ELF-1 (cell line): ENCODE data around the gene LRP2BP.
"Not testable (repeated sequence)": the region's sequence is repeated elsewhere in the genome, so short reads cannot be mapped to it uniquely, and the experiment has no call there.

Source experiments
- DNase-seq: peaks from one replicate; pipeline ENCODE4 v3.0.0-alpha.2; 2016; ENCODE audit warnings: low read depth, low spot score

LRP2BP gene

GRCh38 chr4:185395956-185396723 lies 416 bp upstream of the LRP2BP start:
- peak; percentile 98 for DNase-seq

- no peak for DNase-seq
Measured at GRCh38 chr4:185394568-185395237, 1.0 kb downstream of the LRP2BP start.

DNA sequence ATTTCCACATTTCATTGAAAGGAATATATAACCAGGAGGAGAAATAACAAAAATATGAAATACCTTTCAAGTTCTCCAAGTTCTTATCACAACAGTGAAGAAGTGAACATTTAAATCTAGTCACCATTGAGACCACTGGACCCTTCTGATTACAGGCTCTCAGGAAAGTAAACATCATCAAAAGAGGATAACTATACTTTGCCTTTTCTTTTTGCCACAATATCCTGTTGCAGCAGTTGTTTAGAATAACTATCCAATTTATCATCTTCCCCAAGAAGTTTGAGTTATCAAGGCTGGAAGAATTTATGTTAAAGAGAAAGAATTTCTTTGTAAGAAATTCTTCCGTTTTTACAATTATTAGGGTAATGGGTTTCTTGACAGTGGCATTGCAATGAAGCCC lies 3.6 kb downstream of the LRP2BP start:
- DNase-seq: no peak

DNA sequence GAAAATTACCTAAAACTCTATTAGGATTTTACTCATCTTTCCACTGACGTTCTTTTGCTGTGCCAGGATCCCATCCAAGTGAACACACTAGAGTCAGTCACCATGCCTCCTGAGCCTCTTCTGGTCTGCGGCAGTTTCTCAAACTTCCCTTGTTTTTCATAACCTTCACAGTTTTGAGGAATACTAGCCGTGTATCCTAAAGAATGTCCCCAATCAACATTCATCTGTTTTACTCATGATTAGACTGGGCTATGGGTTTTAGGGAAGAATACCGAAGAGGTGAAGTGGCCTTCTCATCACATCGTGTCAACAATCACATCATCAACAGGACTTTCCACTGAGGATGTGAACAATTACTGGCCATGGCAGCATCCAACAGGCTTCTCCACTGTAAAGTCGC lies 4.8 kb downstream of the LRP2BP start:
- DNase-seq: no peak

DNA sequence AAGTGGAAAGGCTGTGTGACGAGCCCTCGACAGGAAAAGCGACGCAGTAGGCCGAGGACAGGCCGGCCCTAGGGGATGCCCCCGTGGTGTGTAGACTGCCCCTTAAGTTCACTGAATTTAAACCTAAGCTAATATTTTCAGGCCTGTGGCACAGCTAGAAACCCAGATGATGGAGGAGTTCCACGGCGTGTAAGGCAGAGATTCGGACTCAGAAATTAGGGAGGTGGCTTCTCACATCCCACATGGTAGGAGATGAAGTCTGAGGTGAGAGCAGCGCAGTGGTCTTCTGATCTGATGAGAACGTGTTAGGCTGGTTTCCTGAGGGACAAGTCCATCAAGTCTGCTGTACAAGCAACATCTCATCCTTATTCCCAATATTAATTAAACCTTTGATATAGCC lies 7.8 kb downstream of the LRP2BP start:
- no peak for DNase-seq

DNA sequence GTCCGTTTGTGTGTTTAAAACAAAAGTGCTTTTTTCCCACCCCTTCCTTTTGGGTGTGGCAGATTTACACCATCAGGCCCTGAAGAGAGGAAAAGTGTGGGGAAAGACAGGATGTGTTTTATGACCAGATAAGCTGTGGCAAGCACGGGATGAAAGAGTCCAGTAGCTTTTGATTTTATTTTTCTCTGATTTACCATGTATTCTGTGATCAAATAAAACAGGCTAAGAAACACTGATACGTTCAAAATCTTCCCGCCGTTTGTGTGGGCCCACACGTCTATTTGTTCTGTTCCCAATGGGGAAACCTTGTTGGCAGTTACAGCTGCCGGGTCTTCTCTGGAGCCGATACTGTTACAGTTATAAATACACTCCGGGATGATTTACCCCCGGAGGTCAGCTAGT lies 10.8 kb downstream of the LRP2BP start:
- DNase-seq: peak; percentile 8

GRCh38 chr4:185384061-185384460 lies 11.7 kb downstream of the LRP2BP start:
- no peak for DNase-seq

- peak; percentile 14 for DNase-seq
Measured at GRCh38 chr4:185383451-185383850, 12.3 kb downstream of the LRP2BP start.

GRCh38 chr4:185382754-185383153 lies 13.0 kb downstream of the LRP2BP start:
- no peak for DNase-seq

DNA sequence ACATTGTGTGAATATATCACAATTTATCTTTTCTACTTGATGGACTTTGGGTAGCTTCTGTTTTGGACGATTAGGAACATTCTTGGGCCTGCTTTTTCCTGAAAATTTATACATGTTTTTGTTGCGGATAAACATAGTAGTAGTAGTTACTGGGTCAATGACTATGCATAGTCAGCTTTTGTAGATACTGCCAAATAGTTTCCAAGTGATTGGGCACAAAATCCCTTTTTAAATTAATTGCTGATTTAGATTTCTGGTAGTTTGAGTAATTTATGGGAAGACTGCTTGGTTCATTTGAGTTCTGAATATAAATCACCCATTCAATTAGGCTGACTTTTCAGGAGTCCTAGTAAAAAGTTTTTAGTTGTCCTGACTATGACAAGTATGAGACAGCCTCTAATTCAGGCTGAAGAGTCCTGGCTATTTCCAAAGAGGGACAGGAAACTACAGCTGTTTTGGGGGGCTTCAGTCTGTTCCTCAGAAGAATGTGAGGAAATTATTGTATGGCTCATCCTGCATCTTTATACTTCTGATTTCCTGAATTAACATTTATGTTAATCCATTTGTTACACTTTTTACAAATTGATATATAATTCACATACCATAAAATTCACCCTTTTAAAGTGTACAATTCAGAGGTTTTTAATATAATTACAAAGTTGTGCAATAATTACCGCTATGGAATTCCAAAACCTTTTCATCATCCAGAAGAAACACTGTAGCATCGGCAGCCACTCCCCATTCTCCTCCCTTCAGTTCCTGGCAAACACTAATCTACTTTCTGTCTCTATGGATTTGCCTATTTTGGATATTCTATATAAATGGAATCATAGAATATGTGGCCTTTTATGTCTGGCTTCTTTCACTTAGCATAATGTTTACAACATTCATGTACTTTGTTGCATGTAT lies 14.2 kb downstream of the LRP2BP start:
- no peak for DNase-seq

DNA sequence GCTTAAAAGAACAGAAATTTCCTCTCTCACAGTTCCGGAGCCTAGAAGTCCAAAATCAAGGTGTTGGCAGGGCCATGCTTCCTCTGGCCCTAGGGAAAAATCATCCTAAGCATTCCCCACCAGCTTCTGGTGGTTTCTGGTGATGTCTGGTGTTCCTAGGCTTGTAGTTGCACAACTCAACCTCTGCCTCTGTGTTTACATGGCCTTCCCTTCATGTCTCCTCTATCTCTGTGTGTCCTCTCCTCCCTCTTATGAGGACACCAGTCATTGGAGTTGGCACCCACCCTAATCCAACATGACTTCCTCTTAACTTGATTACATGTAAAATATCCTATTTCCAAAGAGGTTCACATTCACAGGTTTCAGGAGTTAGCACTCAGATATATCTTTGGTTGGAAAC lies 15.4 kb downstream of the LRP2BP start:
- DNase-seq: no peak

DNA sequence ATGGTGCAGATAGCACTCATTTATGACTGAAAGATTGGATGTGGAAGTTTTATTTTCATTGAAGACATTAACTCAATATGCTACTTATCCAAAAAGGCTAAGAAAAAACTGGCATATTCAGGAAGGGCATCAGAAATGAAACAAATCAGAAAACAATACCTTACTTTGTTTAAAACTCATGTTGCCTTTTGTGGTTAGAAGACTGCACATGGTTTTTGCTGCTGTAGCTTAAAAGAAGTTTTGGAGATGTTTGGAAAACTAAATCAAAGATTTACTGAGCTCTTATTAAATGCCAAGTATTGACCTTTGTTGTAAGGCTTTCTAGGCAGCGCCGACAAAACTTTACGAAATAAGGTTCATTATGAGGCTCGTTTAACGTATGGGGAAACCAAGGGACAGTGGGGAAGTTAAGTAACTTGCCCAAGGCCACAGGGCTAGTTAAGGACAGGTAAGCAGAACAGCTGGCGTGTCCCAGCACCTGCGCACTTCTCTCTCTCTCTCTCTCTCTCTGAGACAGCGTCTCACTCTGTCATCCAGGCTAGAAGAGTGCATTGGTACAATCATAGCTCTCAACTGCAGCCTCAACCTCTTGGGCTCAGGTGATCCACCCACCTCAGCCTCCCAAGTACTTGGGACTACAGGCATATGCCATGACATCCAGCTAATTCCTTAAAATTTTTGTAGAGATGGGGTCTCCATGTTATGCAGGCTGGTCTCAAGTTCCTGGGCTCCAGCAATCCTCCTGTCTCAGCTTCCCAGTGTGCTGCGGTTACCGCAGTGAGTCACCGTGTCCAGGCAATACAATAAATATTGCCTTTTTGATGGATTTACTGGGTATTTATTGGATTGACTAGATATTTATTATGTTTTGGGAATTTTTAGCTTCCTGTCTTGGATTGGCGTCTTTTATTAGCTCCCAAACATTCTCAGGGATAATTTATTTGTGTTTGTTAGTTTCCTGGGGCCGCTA lies 16.1 kb downstream of the LRP2BP start:
- no peak for DNase-seq

DNA sequence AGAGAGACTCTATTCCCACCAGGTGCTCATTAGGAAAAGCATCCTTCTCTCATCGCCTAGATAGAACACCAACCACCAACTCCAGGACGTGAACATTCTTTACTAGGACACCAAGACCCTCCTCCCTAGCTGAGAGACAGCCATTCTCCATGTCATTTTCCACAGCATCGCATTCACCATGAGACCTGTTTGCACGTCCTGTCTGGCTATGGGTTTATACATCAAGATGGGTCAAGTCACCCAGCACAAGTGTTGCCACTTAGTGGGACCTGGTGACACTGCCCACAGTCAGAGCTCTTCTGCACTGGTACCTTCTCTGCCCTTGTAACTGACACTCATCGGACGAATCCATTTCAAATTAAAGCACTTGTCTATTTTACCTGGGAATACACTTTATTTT lies 17.5 kb downstream of the LRP2BP start:
- no peak for DNase-seq

- no peak for DNase-seq
Measured at GRCh38 chr4:185374573-185374972, 21.2 kb downstream of the LRP2BP start.

GRCh38 chr4:185374027-185374426 lies 21.7 kb downstream of the LRP2BP start:
- no peak for DNase-seq

GRCh38 chr4:185371702-185372101 lies 24.0 kb downstream of the LRP2BP start:
- DNase-seq: no peak

DNA sequence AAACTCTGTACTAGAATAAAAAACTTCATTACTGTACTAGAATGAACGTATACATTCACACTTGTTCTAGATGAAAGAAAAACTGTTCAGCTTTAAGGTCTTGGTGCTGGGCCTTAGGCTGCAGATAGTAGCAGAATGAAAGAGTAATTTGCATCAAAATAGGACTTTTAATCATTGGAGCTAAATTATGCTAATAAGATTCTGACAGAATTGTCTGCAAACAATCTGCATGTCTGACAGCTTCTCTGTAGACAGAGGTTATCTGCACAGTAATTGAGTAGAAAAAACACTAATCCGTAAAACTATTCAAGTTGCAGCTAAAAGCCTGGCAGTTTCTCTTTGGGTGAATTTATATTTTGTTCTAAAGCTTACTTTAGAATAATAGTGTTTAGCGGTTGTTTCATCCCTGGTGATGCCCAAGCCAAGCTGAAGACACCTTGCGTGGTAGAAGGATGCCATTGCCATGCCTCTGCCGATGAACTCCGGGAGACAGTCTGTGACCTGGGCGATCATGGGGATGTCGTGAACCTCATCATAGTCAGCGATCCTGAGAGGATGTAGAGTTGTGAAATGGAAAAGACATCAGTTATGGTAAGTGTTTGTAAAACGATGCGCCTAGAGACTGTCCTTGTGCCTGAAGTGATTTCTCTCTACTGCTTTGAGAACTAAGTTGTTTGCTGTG lies 25.3 kb downstream of the LRP2BP start:
- no peak for DNase-seq

DNA sequence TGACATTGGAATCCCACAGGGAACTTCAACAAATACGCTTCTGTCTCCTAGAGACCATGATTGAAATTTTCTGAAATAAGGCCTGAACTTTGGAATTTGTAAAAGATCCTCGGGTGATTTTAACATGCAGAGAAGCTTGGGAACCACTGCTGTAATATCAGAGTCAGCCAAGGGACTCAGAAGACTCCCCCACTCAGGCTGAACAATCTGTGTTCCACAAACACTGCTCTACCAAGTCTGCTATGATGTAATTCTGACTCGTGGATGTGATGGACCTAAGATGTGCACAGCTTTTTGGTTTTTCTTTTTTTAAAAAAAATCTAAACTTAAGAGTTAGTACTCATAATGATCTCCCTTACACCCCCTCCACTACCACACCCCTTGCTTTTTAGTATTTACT lies 26.0 kb downstream of the LRP2BP start:
- no peak for DNase-seq

DNA sequence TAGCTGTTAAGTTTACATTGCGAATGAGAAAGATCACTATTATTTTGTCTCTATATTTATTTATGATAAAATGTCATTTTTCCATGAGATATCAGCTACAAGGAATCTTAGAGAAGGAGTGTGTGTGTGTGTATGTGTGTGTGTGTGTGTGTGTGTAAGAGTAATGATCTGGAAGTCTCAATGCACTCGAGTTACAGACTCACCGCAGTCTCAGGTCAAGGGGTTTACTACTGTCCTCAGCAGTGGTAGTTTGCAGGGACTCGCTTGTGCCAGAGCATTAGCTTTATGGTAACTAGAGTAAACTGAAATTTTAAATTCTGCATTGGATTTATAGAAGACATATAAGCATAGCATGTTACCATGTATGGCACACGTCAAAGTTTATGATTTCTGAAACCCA lies 30.8 kb downstream of the LRP2BP start:
- no peak for DNase-seq

GRCh38 chr4:185363251-185363650 lies 32.5 kb downstream of the LRP2BP start:
- DNase-seq: no peak

DNA sequence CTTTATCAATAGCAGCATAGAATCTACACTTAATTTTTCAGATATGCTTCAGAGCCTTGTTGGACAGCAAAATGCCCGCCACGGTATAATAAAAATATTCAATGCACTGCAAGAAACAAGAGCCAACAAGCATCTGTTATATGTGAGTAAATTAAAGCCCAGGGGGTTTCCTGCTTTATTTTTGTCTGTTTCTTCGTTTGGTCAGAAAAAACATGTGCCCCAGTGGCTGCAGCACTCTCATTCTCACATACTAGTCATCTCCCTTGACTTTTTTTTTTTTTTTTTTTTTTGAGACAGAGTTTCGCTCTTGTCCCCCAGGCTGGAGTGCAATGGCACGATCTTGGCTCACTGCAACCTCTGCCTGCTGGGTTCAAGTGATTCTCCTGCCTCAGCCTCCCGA lies 33.2 kb downstream of the LRP2BP start:
- DNase-seq: not testable (repeated sequence)
